GM13977 (cell line): ENCODE data around the gene SPIRE2.

Experiments used
- DNase-seq: peaks from one replicate; pipeline ENCODE4 v3.0.0; 2012; ENCODE audit warnings: low spot score
- in situ Hi-C: fragments of 300-500 bp; cut with MboI; formaldehyde crosslinking; loops from one replicate; pipeline ENCODE4 v1.12.0; 2022; ENCODE audit warnings: low sequenced_read_pairs, low pct_unique_long_range_greater_than_20kb, mixed read lengths, inconsistent platforms; ENCODE audit not compliant: unreplicated experiment
- TF ChIP-seq, protein P1 (sequence below): IDR thresholded peaks from 2 replicates; pipeline ENCODE4 v1.5.1; 2012; ENCODE audit warnings: mild to moderate bottlenecking, control low read depth; ENCODE audit not compliant: insufficient read depth; ENCODE audit errors: extremely low read depth, missing control alignments

The SPIRE2 gene

DNA sequence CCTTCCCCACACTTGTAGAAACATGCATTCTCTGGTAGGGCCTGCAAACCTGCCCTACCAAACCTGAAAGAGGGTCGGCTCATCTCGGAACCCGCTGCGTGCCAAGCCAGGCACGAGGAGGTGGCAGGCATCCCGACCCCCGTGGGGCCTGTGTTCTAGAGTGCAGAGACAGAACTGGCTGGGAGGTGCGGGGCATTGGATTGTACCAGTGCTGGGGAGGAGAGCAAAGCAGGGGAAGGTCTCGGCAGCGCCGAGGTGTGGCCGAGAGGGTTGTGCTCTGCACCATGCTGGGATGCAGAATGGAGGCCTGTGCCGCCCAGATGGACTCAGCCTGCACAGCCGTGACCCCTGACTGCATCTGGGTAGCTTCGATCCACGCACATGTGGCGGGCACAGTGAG is 72.6 kb downstream of the SPIRE2 start:
- in situ Hi-C loops: no loop called here
- no peak for DNase-seq
- TF ChIP-seq, protein P1, sequence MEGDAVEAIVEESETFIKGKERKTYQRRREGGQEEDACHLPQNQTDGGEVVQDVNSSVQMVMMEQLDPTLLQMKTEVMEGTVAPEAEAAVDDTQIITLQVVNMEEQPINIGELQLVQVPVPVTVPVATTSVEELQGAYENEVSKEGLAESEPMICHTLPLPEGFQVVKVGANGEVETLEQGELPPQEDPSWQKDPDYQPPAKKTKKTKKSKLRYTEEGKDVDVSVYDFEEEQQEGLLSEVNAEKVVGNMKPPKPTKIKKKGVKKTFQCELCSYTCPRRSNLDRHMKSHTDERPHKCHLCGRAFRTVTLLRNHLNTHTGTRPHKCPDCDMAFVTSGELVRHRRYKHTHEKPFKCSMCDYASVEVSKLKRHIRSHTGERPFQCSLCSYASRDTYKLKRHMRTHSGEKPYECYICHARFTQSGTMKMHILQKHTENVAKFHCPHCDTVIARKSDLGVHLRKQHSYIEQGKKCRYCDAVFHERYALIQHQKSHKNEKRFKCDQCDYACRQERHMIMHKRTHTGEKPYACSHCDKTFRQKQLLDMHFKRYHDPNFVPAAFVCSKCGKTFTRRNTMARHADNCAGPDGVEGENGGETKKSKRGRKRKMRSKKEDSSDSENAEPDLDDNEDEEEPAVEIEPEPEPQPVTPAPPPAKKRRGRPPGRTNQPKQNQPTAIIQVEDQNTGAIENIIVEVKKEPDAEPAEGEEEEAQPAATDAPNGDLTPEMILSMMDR: no peak

DNA sequence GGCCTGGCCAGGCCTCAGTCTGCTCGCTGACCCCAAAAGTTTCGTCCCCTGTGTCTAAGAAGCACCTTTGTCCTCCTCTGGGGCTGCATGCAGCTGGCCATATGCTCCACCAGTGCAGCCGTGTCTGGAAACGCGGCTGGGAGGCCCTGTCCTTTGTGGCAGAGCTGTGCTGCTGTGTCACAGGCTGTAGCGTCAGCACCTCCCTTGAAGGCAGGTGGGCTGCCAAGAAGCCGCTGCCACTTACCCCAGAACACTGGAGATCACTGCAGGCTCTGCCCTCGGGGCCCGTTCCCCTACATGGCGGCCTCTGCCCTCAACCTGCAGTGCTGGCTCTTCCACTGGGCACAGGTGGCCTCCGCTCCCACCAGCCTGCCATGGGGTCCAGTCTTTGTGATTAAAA is 74.7 kb downstream of the SPIRE2 start:
- DNase-seq: no peak
- in situ Hi-C loops: no loop called here
- TF ChIP-seq, protein P1: no peak

DNA sequence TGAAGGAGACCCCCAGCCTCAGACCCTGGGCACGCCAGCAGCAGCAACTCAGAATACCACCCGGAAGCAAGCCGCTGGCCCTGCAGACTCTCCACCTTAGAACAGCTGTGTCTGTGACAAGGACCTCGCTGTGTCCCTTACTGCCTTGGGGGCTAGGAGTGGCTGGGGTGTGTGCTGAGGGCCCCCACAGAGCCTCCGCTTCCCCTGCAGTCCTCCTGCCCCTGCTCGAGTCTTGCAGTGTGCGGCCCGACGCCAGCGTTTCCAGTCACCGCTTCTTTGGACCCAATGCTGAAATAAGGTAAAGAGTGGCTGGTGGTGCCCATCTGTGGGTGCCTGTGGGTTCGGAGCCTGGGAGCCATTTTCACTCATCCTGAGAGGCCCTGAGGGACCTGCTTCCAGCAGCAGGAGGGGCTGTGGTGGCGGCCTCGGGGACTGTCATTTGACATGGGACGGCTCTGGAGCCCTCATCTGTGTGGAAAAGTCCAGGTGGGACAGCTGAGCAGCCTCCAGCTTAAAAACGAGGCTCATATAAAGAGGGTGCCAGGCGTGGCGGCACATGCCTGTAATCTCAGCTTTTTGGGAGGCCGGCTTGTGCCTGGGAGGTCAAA is 75.7 kb downstream of the SPIRE2 start:
- DNase-seq: no peak
- TF ChIP-seq, protein P1: no peak
- in situ Hi-C loops: no loop called here

DNA sequence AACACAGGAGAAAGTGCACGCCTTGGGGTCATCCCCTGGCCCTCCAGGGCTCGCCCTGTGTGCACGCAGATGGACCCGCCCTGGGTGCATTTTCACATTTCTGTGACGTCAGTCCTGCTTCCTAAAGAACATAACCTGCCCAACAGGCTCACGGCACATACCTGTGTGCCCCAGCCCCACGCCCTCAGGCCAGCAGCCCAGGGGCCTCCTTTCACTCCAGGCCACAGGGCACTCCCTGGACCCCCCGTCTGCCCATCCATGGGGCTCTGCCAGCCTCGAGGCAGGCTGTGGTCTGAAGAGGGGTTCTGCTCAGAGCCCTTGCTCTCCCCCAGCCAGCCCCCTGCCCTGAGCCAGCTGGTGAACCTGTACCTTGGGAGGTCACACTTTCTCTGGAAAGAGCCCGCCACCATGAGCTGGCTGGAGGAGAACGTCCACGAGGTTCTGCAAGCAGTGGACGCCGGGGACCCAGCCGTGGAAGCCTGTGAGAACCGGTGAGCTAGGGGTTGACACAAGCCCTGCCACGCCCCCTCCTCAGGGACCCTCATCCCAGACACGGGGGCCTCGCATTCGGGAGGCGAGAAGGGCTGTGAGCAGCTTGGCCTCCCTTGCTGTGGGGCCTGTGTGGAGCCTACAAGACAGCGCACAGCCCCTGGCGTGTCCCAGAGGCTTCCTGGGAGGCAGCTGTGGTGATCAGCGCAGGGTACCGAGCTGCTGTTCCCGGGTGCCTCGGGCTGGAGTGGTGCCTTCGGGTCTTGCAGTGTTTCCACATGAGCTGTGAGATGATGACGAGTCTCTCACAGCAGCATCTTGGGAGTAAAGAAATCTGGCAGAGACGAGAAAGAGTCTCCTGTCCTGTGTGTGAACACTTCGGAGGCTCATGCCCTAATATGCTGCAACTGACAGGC is 76.6 kb downstream of the SPIRE2 start:
- in situ Hi-C loops: no loop called here
- DNase-seq: no peak
- TF ChIP-seq, protein P1: no peak

DNA sequence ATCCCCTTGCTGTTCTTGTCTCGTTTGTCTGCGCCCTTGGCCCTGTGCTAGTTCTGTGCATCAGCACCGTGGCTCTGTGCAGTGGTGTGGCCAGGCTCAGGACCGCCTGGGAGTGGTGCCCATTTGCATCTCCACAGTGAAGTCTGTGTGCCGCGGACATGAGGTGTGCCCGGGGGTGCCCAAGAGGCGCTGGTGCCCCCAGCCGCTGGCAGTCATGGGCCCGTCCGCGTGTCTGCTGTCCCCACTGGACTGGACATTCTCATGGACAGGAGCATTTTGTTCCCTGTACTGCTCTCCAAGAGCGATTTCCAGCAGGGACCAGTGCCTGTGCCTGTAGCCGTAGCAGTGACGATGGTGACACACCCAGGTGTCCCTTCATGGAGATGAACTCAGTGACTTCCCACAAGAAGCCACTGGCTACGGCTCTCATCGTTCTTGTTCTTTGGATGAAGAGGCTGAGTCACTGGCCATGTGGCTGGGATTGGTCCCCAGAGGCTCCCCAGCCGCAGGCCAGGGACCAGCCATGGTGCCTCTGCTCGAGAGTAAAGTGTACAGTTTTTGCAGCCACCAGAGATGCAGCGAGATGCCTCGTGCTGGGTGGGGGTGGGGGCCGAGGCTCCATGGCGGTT is 77.3 kb downstream of the SPIRE2 start:
- in situ Hi-C loops: no loop called here
- TF ChIP-seq, protein P1: no peak
- DNase-seq: no peak

DNA sequence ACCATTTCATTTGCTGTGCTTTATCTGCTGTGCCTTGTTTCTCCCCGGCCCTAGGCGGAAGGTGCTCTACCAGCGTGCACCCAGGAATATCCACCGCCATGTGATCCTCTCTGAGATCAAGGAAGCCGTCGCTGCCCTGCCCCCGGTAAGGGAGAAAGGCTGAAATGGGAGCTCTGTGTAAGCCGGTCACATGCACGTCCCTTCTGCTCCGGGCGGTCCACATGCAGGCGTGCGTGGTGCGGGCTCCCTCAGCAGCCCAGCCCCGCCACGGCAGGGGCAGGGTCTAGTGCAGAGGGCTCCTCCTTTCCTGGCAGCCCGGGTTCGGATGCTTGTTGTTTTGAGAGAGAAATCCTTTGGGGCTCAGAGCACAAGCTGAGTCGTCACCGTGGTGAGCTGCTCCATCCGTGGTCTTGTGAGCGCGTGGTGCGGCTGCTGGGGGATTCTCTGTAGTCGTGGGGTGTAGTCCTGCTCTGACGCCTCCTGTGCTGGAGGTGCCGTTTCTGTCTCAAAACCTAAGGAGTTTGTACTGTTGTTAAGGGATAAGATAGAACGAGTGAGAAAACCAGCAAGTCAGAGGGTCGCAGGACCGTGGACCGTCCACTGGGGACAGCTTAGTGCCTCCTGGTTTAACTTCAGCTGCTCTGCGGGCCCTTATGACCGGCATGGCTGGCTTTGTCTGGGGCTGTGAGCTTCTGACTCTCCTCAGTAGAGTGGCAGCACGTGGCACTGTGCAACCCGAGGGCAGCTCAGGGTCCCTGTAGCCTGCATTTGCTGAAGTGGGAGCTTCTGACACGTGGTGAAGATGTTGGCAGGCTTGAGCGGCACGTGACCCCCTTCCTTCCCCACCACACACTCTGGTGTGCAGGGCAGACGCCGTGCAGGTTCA is 78.1 kb downstream of the SPIRE2 start:
- TF ChIP-seq, protein P1: no peak
- in situ Hi-C loops: no loop called here
- DNase-seq: no peak
